Right lobe of liver (tissue), 6 donors: ENCODE measurements around the gene DOCK7. TPM values are rescaled to one million over a fixed set of nuclear protein-coding genes. Genes with fewer than 3 reads are reported as not detected.
"Not testable (repeated sequence)": the region's sequence is repeated elsewhere in the genome, so short reads cannot be mapped to it uniquely, and the experiment has no call there.

Experiments
- ATAC-seq, 4 donors: fragments of 200-7000 bp; cut with Tn5 transposase; one replicate each; pipeline ENCODE4 v1.9.1; 2020; ENCODE audit warnings: mild to moderate bottlenecking in 4 of 4, moderate library complexity in 4 of 4
- DNase-seq, 3 donors: peaks; one replicate each; pipeline ENCODE4 v3.0.0-alpha.2; 2020
- H3K27ac ChIP-seq, 3 donors: fragments of 200-600 bp; one replicate each; pipeline ENCODE4 v1.8.0; 2022
- H3K27me3 ChIP-seq, 2 donors: fragments of 200-600 bp; one replicate each; pipeline ENCODE4 v1.8.0; 2022
- H3K36me3 ChIP-seq, 4 donors: fragments of 200-600 bp; sonication (generic) in 1 of 4; one replicate each; pipeline versions ENCODE4 v1.5.1 to v1.8.0; 2017 to 2022; ENCODE audit warnings: control low read depth in 1 of 4
- H3K4me1 ChIP-seq, 4 donors: fragments of 200-600 bp; sonication (generic) in 1 of 4; one replicate each; pipeline versions ENCODE4 v1.5.1 to v1.8.0; 2017 to 2022; ENCODE audit warnings: control low read depth in 1 of 4
- H3K4me3 ChIP-seq, 3 donors: fragments of 200-600 bp; one replicate each; pipeline ENCODE4 v1.8.0; 2022
- H3K9me3 ChIP-seq, 4 donors: fragments of 200-600 bp; sonication (generic) in 1 of 4; one replicate each; pipeline versions ENCODE4 v1.5.1 to v1.8.0; 2017 to 2022; ENCODE audit warnings: control low read depth in 1 of 4
- POLR2A ChIP-seq: fragments of 450-650 bp; IDR thresholded peaks from one replicate; pipeline ENCODE4 v1.6.1; 2017; ENCODE audit warnings: antibody characterized with exemption, mild to moderate bottlenecking
- WGBS: methylation state at CpG from one replicate; pipeline ENCODE4 v1.1.6; 2018; ENCODE audit warnings: low coverage, low lambda C conversion rate; ENCODE audit not compliant: insufficient coverage; ENCODE audit errors: missing lambda C conversion rate; 5-methylcytosine and 5-hydroxymethylcytosine counted together
- intact Hi-C, 2 donors: fragments of 100-400 bp; cut with DNase I; formaldehyde crosslinking; loops; one replicate each; pipeline versions ENCODE4 v1.11.2 to v1.14.1; 2022
- total RNA-seq, 6 experiments: library from RNA; depleted of rRNA in 2 of 6; stranded (reverse); fragments of >200 nt in 2 of 6; fragmentation: NEBNext Ultra II Directional in 3 of 6; extraction: Animal tissue kit (Norgen Biotek cat#: 25700) in 3 of 6; gene quantifications; one replicate each; pipeline versions ENCODE4 v1.1.0 to v1.2.4, GENCODE V29; 2016 to 2023
- TF ChIP-seq, protein P1 (sequence below), 4 donors: fragments of 200-600 bp in 3 of 4; fragments of 450-650 bp in 1 of 4; IDR thresholded peaks; one replicate each; pipeline versions ENCODE4 v1.5.1 to v1.8.0; 2016 to 2022; ENCODE audit warnings: antibody characterized with exemption in 4 of 4, mild to moderate bottlenecking in 2 of 4
- donor health status: DM: no; HTN: yes; CAD: no.
- donor health status: DM: no; HTN: no; CAD: no.
- donor health status: DM: no; HTN: no; CAD: no.
- donor health status: DM: no; HTN: yes; CAD: no.
- donor health status: DM: no; HTN: yes; CAD: no.

DOCK7 gene
- total RNA-seq, 6 experiments from 2014 or later, result 14.1 to 28.4 (median 20.1) TPM

DNA sequence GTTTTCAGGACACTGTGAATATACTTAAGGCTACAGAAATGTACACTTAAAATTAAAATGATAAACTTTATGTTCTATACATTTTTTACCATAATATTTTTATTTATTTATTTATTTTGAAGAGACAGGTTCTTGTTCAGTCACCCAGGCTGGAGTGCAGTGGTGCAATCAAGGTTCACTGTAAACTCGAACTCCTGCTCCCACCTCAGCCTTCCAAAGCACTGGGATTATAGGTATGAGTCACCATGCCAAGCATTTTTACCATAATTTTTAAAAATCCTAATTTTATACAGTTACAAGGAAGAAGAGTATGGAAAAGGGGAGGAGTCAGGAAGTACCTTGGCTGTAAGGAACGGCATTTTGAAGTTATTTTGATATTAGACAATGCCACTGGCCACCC, 114.5 kb downstream of the DOCK7 start:
- no peak for DNase-seq
- Histone ChIP-seq H3K4me3 (no peak overlapping the region), H3K4me1 (no peaks in the 10 kb centered on the region), H3K36me3 (no peaks in the 10 kb centered on the region), H3K9me3 (no peaks in the 10 kb centered on the region), H3K27me3 (no peaks in the 10 kb centered on the region), H3K27ac (no peak overlapping the region)
- no peak for TF ChIP-seq POLR2A
- TF ChIP-seq, protein P1, sequence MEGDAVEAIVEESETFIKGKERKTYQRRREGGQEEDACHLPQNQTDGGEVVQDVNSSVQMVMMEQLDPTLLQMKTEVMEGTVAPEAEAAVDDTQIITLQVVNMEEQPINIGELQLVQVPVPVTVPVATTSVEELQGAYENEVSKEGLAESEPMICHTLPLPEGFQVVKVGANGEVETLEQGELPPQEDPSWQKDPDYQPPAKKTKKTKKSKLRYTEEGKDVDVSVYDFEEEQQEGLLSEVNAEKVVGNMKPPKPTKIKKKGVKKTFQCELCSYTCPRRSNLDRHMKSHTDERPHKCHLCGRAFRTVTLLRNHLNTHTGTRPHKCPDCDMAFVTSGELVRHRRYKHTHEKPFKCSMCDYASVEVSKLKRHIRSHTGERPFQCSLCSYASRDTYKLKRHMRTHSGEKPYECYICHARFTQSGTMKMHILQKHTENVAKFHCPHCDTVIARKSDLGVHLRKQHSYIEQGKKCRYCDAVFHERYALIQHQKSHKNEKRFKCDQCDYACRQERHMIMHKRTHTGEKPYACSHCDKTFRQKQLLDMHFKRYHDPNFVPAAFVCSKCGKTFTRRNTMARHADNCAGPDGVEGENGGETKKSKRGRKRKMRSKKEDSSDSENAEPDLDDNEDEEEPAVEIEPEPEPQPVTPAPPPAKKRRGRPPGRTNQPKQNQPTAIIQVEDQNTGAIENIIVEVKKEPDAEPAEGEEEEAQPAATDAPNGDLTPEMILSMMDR (IDR thresholded peaks at IDR 0.05), result no peak
- 68% methylated on average over 2 of the region's 2 CpGs for WGBS
- no peak for ATAC-seq
- intact Hi-C loops, result no loop called here

- ATAC-seq, result no peak
- H3K4me1 ChIP-seq, result no peaks in the 10 kb centered on the region
- no peaks in the 10 kb centered on the region for H3K36me3 ChIP-seq
- no peak overlapping the region for H3K27ac ChIP-seq
- intact Hi-C loops, result no loop called here
- no peak overlapping the region for H3K4me3 ChIP-seq
- H3K9me3 ChIP-seq, result no peaks in the 10 kb centered on the region
- no peak for TF ChIP-seq POLR2A
- TF ChIP-seq, protein P1 (IDR thresholded peaks at IDR 0.05), result no peak
- DNase-seq, result no peak
- no peaks in the 10 kb centered on the region for H3K27me3 ChIP-seq
Observed at GRCh38 chr1:62572476-62572875, 115.7 kb downstream of the DOCK7 start.

- DNase-seq, H3K4me1 ChIP-seq, H3K4me3 ChIP-seq, intact Hi-C loops, H3K27ac ChIP-seq, ATAC-seq, H3K27me3 ChIP-seq, H3K9me3 ChIP-seq, H3K36me3 ChIP-seq: not testable (repeated sequence)
- 93% methylated on average over 3 of the region's 4 CpGs for WGBS
Observed at GRCh38 chr1:62571517-62571916, 116.7 kb downstream of the DOCK7 start.

DNA sequence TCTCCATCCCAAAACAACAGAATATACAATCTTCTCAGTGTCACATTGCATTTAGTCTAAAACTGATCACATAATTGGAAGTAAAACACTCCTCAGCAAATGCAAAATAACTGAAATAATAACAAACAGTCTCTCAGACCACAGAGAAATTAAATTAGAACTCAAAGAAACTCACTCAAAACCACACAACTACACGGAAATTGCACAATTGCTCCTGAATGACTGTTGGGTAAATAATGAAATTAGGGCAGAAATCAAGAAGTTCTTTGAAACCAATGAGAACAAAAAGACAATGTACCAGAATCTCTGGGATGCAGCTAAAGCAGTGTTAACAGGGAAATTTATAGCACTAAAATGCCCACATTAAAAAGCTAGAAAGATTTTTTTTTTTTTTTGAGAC, 120.3 kb downstream of the DOCK7 start:
- intact Hi-C loops, DNase-seq, H3K27ac ChIP-seq, H3K4me1 ChIP-seq, H3K27me3 ChIP-seq, H3K9me3 ChIP-seq, H3K36me3 ChIP-seq, ATAC-seq, H3K4me3 ChIP-seq: not testable (repeated sequence)
- 17% methylated on average over 1 of the region's 1 CpG for WGBS

- H3K4me1 ChIP-seq, H3K27ac ChIP-seq, H3K27me3 ChIP-seq, DNase-seq, H3K9me3 ChIP-seq, H3K36me3 ChIP-seq, intact Hi-C loops, ATAC-seq, H3K4me3 ChIP-seq: not testable (repeated sequence)
- WGBS, result 100% methylated on average over 1 of the region's 1 CpG
Observed at GRCh38 chr1:62567182-62567581, 121.0 kb downstream of the DOCK7 start.

DNA sequence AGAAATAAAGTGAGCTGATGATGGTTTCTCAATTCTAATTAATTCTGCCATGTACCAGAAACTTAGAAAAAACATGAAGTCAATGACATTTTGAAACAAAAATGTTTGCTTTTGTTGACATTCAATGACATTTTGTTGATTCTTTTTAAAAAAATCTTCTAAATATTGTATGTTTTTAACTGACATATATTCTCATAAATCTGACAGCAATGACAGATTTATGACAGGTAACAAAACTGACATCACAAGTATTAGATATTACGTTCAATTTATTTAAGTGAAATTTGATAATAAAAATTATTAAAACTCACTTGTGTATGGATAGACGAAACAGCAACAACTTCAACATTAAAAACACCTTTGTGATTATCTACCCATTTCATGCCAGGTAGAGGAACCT, 126.9 kb downstream of the DOCK7 start:
- Histone ChIP-seq H3K4me3 (no peak overlapping the region), H3K27me3 (no peaks in the 10 kb centered on the region), H3K9me3 (no peaks in the 10 kb centered on the region), H3K27ac (no peak overlapping the region), H3K36me3 (peaks cover 0 to 3% (median 0%) of the 10 kb centered on the region in 4 donors), H3K4me1 (no peaks in the 10 kb centered on the region)
- ATAC-seq, result no peak
- 93% methylated on average over 2 of the region's 2 CpGs for WGBS
- intact Hi-C loops, result no loop called here
- no peak for DNase-seq
- TF ChIP-seq POLR2A, result no peak
- TF ChIP-seq, protein P1 (IDR thresholded peaks at IDR 0.05), result no peak
